CD8-positive, alpha-beta memory T cell (primary cell): ENCODE results near the gene SEMA5B. TPM values are rescaled to one million over a fixed set of nuclear protein-coding genes. Genes with fewer than 3 reads are reported as not detected.

Experiments
- CTCF ChIA-PET: fragments of 350-600 bp; sonication (Branson Sonifier 250); formaldehyde crosslinking; loops from one replicate; lab custom pipeline; 2021; ENCODE audit warnings: antibody characterized with exemption; lab: Charles Lee
- POLR2A ChIA-PET: fragments of 350-600 bp; sonication (Branson Sonifier 250); formaldehyde crosslinking; loops from one replicate; lab custom pipeline; 2021; ENCODE audit warnings: antibody characterized with exemption; lab: Charles Lee
- DNase-seq, 5 donors: peaks; one replicate each; pipeline versions ENCODE4 v3.0.0 to v3.0.0-alpha.2; 2020 to 2022; ENCODE audit warnings: mixed read lengths in 1 of 5
- H3K27ac ChIP-seq: one replicate; pipeline ENCODE4 v1.7.0; 2013; ENCODE audit warnings: low read depth, mild to moderate bottlenecking, low read length, moderate library complexity
- H3K27me3 ChIP-seq: 2 replicates; pipeline ENCODE4 v1.7.0; 2013; ENCODE audit warnings: low read length, mild to moderate bottlenecking; ENCODE audit not compliant: insufficient read depth, poor library complexity, severe bottlenecking
- H3K36me3 ChIP-seq: 2 replicates; pipeline ENCODE4 v1.7.0; 2013; ENCODE audit warnings: mild to moderate bottlenecking, low read length, moderate library complexity; ENCODE audit not compliant: insufficient read depth
- H3K4me1 ChIP-seq: 2 replicates; pipeline ENCODE4 v1.7.0; 2013; ENCODE audit warnings: mild to moderate bottlenecking, low read length, moderate library complexity; ENCODE audit not compliant: insufficient read depth
- H3K4me3 ChIP-seq: 2 replicates; pipeline ENCODE4 v1.7.0; 2013; ENCODE audit warnings: mild to moderate bottlenecking, low read length
- H3K9me3 ChIP-seq: 2 replicates; pipeline ENCODE4 v1.7.0; 2013; ENCODE audit warnings: mild to moderate bottlenecking, low read length
- H3K27ac Mint-ChIP-seq, 8 donors: one replicate each; pipeline ENCODE4 v1.8.0; 2020 to 2021; ENCODE audit warnings: mixed read lengths in 8 of 8, mild to moderate bottlenecking in 6 of 8, inconsistent platforms in 3 of 8, moderate library complexity in 3 of 8
- H3K27me3 Mint-ChIP-seq, 2 donors: one replicate each; pipeline ENCODE4 v1.8.0; 2020 to 2021; ENCODE audit warnings: mixed read lengths in 2 of 2, mild to moderate bottlenecking in 1 of 2, moderate library complexity in 1 of 2
- H3K36me3 Mint-ChIP-seq, 3 donors: one replicate each; pipeline ENCODE4 v1.8.0; 2020 to 2021; ENCODE audit warnings: mixed read lengths in 3 of 3, inconsistent platforms in 1 of 3, mild to moderate bottlenecking in 1 of 3
- H3K4me1 Mint-ChIP-seq, 3 donors: one replicate each; pipeline ENCODE4 v1.8.0; 2020 to 2021; ENCODE audit warnings: mixed read lengths in 3 of 3, inconsistent platforms in 1 of 3, mild to moderate bottlenecking in 1 of 3
- H3K4me3 Mint-ChIP-seq, 7 donors: one replicate each; pipeline ENCODE4 v1.8.0; 2020 to 2021; ENCODE audit warnings: mixed read lengths in 7 of 7, mild to moderate bottlenecking in 6 of 7, moderate library complexity in 4 of 7, inconsistent platforms in 2 of 7
- H3K9me3 Mint-ChIP-seq, 5 donors: one replicate each; pipeline ENCODE4 v1.8.0; 2020 to 2022; ENCODE audit warnings: mixed read lengths in 5 of 5, mild to moderate bottlenecking in 3 of 5, moderate library complexity in 2 of 5, inconsistent platforms in 1 of 5
- polyA plus RNA-seq: library from polyadenylated mRNA; unstranded; fragments of 300-500 nt; fragmentation: Illumina TruSeq; gene quantifications from one replicate; pipeline ENCODE4 v1.2.3, GENCODE V29; 2021
- total RNA-seq, 2 experiments: library from RNA; stranded (reverse); gene quantifications; one replicate each; pipeline ENCODE4 v1.2.3, GENCODE V29; 2021

Gene SEMA5B, protein sequence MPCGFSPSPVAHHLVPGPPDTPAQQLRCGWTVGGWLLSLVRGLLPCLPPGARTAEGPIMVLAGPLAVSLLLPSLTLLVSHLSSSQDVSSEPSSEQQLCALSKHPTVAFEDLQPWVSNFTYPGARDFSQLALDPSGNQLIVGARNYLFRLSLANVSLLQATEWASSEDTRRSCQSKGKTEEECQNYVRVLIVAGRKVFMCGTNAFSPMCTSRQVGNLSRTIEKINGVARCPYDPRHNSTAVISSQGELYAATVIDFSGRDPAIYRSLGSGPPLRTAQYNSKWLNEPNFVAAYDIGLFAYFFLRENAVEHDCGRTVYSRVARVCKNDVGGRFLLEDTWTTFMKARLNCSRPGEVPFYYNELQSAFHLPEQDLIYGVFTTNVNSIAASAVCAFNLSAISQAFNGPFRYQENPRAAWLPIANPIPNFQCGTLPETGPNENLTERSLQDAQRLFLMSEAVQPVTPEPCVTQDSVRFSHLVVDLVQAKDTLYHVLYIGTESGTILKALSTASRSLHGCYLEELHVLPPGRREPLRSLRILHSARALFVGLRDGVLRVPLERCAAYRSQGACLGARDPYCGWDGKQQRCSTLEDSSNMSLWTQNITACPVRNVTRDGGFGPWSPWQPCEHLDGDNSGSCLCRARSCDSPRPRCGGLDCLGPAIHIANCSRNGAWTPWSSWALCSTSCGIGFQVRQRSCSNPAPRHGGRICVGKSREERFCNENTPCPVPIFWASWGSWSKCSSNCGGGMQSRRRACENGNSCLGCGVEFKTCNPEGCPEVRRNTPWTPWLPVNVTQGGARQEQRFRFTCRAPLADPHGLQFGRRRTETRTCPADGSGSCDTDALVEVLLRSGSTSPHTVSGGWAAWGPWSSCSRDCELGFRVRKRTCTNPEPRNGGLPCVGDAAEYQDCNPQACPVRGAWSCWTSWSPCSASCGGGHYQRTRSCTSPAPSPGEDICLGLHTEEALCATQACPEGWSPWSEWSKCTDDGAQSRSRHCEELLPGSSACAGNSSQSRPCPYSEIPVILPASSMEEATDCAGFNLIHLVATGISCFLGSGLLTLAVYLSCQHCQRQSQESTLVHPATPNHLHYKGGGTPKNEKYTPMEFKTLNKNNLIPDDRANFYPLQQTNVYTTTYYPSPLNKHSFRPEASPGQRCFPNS
- not detected for total RNA-seq
- polyA plus RNA-seq: not detected

DNA sequence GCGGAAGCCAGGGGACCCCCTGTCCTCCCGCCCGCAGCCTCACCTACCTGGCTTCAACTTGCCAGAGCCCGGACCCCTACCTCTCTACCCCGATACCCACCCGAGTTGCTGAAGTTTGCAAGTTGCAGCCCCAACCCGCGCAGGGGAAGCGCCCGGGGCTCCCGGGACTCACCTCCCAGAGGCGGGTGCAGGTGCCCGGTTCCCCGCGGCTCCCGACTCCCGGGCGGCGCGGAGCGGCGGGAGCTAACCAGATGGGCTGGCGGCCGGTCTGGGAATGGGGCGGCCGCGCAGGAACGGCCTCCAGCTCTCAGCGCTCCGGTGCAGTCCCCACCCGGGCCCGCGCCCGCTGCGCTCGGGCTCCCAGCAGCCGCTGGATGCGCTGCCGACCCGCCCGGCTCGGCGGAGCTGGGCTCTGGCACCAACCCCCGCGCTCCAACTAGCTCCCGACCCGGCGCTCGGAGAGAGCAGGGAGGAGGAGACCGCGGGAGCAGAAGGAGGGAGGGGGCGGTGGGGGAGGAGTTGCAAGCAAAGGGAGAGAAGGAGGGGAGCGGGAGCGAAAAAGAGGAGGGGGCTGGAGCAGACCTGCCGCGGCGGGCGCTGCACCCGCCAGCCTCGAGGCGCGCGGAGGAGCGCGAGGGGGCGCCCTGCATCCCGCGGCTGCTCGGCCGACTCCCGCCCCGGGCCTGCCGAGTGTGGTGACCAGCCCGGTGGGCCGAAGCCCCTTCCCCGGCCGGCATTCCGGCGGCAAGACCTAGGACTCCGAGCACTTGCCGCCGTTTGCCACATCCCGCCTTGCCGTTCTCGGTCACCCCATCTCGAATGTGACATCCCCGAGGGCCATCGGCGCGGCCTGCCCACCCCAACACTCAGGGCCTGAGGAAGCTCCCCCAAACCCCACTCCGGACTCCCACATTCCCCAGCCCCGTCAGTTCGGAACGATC is at the start of gene SEMA5B:
SEMA5B (minus strand) TSS at position 472 of the 941 bp plus-strand sequence. CDS start 66,500 bp downstream, outside the sequence.
- H3K4me3 ChIP-seq: peak within 1 kb of the TSS; percentile 47
- CTCF ChIA-PET: interaction anchor here (0.6 to 2.5 kb wide), 10 partner anchors 9 to 1481 kb away, joined by 3 to 13 read pairs (median 4); partner anchors contain the start of genes FAM162A and POLQ

DNA sequence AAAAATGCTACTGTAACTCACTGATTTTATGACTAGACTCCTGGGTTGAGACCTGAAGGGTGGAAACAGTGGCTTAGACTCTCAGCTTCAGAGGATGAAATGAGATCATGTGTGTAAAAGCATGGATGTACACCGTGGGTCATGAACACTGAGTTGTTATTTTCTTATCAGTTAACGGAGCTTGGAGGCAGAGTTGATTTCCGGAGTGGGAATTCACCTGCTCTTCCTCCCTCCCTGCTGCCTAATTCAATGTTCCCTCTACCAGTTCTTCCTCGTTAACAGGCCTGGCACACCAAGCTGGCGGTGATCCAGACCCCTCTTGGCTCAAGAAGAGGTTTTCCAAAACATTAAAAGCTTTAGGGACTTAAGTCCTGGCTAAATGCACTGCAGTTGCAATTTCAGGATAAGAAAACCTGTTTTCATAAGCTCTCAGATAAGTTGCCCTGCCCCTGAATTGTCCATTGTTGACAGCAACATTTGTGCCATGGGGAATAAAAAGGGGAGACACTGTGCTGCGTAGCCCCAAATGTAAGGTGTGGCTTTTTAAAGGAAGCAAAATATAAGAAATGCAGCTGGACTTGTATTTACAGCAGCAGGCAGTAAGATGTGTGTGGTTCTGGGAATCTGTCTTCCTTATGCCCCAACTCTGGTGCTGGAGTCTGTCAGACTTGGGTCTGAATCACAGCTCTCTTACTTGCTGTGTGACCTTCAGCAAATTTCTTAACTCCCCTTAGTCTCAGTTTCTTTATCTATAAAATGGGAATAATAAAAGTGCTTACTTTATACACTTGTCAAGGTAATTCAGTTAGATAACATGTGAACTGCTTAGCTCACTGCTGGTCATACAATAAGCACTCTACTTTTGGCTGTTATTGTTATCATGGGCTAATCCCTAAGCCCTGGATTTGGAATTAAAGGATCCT is 49.2 kb upstream of the SEMA5B start:
- ChIA-PET CTCF (no interaction called here), POLR2A (no interaction called here)
- no peaks in the 10 kb centered on the region for H3K27me3 ChIP-seq
- H3K27ac ChIP-seq: no peak overlapping the region
- H3K36me3 ChIP-seq: no peaks in the 10 kb centered on the region
- H3K9me3 ChIP-seq: no peaks in the 10 kb centered on the region
- no peaks in the 10 kb centered on the region for H3K9me3 Mint-ChIP-seq
- no peaks in the 10 kb centered on the region for H3K4me1 ChIP-seq
- H3K27ac Mint-ChIP-seq: no peak overlapping the region
- peaks cover 2 to 10% (median 3%) of the 10 kb centered on the region in 3 donors for H3K4me1 Mint-ChIP-seq
- peaks cover 0 to 3% (median 0%) of the 10 kb centered on the region in 3 donors for H3K36me3 Mint-ChIP-seq
- H3K4me3 ChIP-seq: no peak overlapping the region
- H3K27me3 Mint-ChIP-seq: no peaks in the 10 kb centered on the region
- no peak overlapping the region for H3K4me3 Mint-ChIP-seq
- DNase-seq: no peak

More for the DNA sequence above, at the start of gene SEMA5B:
- H3K4me3 Mint-ChIP-seq: peak within 1 kb of the TSS; percentile 73 to 87 (median 83)
- H3K9me3 Mint-ChIP-seq: no peaks in the 10 kb centered on the region
- peaks cover 46% of the 10 kb centered on the region for H3K27me3 ChIP-seq
- H3K27me3 Mint-ChIP-seq: peaks cover 38 to 54% of the 10 kb centered on the region in 2 donors
- no peaks in the 10 kb centered on the region for H3K36me3 ChIP-seq
- H3K4me1 Mint-ChIP-seq: peaks cover 13 to 24% (median 15%) of the 10 kb centered on the region in 3 donors
- H3K36me3 Mint-ChIP-seq: peaks cover 0 to 3% (median 0%) of the 10 kb centered on the region in 3 donors
- H3K9me3 ChIP-seq: no peaks in the 10 kb centered on the region
- H3K27ac Mint-ChIP-seq: peak within 1 kb of the TSS in 3 of 8 donors; percentile 1 to 24 (median 4)
- POLR2A ChIA-PET: interaction anchor here (0.7 kb wide), 1 partner anchor 1277 kb away, joined by 3 read pairs; no protein-coding TSS in a partner anchor
- peak in 1 of 5 donors; percentile 12 for DNase-seq
- no peak within 1 kb of the TSS for H3K27ac ChIP-seq
- H3K4me1 ChIP-seq: peaks cover 5% of the 10 kb centered on the region

DNA sequence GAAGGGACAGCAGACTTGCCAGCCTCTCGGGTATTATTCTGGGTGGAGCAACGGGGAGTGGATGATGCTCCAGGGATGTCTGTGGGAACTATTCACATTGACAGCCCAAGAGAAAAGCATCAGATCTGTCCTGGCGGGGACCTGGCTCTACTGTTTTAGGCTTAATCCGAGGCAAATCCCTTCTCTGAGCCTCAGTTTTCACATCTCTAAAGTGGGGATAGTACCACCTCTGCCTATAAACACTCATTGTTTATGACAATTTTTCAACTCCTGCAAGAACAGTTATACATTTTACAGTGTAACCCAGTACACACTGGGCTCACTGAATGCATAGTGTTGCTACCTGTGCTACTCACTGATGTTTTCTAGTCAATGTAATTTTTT is 48.5 kb upstream of the SEMA5B start:
- Histone ChIP-seq H3K36me3 (no peaks in the 10 kb centered on the region), H3K9me3 (no peaks in the 10 kb centered on the region), H3K4me3 (no peak overlapping the region), H3K27me3 (no peaks in the 10 kb centered on the region), H3K4me1 (no peaks in the 10 kb centered on the region), H3K27ac (no peak overlapping the region)
- DNase-seq: no peak
- ChIA-PET POLR2A (no interaction called here), CTCF (no interaction called here)
- Mint-ChIP-seq H3K36me3 (peaks cover 0 to 3% (median 0%) of the 10 kb centered on the region in 3 donors), H3K9me3 (no peaks in the 10 kb centered on the region), H3K4me3 (no peak overlapping the region), H3K27ac (peak overlapping the region in 1 of 8 donors; percentile 2), H3K27me3 (no peaks in the 10 kb centered on the region), H3K4me1 (peaks cover 0 to 8% (median 0%) of the 10 kb centered on the region in 3 donors)

DNA sequence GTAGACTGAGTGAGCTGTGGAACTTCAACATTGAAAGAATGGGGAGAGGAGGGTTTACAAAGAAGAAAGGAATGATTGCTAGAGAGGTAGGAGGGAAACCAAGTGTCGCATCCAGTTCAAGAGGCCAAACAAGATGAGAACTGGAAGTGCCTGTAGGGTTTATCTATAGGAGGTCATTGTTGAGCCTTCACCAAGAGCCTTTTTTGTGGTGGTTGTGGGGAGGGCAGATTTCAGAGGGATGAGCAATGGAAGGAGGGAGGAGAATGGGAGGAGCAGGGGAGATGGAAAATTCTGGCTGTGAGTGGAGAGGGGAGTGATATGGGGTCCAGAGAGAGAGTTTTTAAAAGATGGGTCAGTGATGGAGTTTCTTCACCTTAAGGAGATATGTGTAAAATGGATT is 47.8 kb upstream of the SEMA5B start:
- Histone ChIP-seq H3K27ac (no peak overlapping the region), H3K9me3 (no peaks in the 10 kb centered on the region), H3K4me1 (no peaks in the 10 kb centered on the region), H3K27me3 (no peaks in the 10 kb centered on the region), H3K4me3 (no peak overlapping the region), H3K36me3 (no peaks in the 10 kb centered on the region)
- no peak for DNase-seq
- peaks cover 0 to 2% of the 10 kb centered on the region in 2 donors for H3K27me3 Mint-ChIP-seq
- no peak overlapping the region for H3K4me3 Mint-ChIP-seq
- ChIA-PET POLR2A (no interaction called here), CTCF (no interaction called here)
- H3K36me3 Mint-ChIP-seq: peaks cover 0 to 3% (median 0%) of the 10 kb centered on the region in 3 donors
- H3K27ac Mint-ChIP-seq: peak overlapping the region in 2 of 8 donors; percentile 0 to 91
- peaks cover 0 to 8% (median 0%) of the 10 kb centered on the region in 3 donors for H3K4me1 Mint-ChIP-seq
- no peaks in the 10 kb centered on the region for H3K9me3 Mint-ChIP-seq

DNA sequence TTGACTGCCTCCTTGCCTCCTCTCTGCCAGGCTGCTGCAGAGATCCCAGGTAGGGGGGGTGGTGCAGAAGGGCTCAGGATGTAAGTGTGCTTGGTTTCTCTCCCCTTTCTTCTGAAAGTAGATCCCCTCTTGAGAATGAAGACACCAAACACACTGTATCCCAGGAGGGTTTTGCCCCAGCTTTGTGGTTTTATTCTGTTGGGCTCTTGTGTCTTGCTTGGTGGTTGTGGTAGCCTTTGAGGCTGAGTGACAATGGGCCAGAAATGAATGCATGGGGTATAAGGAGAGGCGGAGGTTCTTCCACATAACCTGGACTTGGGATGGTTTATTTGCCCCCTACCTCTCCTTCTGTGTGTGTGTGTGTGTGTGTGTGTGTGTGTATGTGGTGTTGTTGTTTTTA is 45.0 kb upstream of the SEMA5B start:
- CTCF ChIA-PET: no interaction called here
- Mint-ChIP-seq H3K27ac (no peak overlapping the region), H3K4me1 (peaks cover 12 to 16% (median 14%) of the 10 kb centered on the region in 3 donors)

DNA sequence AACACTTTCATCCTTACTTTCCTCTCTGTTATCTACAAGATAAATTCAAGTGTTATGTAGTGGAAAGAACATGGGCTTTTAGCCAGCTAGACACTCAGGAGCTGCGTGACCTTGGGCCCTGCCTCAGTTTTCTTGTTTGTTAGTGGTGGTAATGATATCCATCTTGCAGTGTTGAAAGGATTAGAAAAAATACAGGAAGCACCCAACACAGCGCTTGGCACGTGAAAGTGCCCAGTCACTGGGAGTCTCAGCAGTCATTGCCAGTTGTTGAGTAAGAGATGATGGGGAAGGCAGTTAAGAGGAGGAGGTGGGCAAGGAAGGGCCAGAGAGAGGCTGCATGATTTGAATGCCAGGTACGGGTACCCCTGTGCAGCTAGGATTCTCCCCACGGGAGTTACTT is 44.6 kb upstream of the SEMA5B start:
- ChIA-PET CTCF (no interaction called here), POLR2A (no interaction called here)
- Mint-ChIP-seq H3K27ac (no peak overlapping the region), H3K9me3 (no peaks in the 10 kb centered on the region), H3K36me3 (no peaks in the 10 kb centered on the region), H3K4me3 (peak overlapping the region in 1 of 7 donors; percentile 66), H3K27me3 (peaks cover 7 to 10% of the 10 kb centered on the region in 2 donors), H3K4me1 (peaks cover 12 to 17% (median 14%) of the 10 kb centered on the region in 3 donors)
- H3K4me3 ChIP-seq: no peak overlapping the region
- peaks cover 14% of the 10 kb centered on the region for H3K4me1 ChIP-seq
- H3K36me3 ChIP-seq: no peaks in the 10 kb centered on the region
- no peak overlapping the region for H3K27ac ChIP-seq
- DNase-seq: no peak
- H3K27me3 ChIP-seq: no peaks in the 10 kb centered on the region
- no peaks in the 10 kb centered on the region for H3K9me3 ChIP-seq

More for the DNA sequence above, 45.0 kb upstream of the SEMA5B start:
- peaks cover 7 to 10% of the 10 kb centered on the region in 2 donors for H3K27me3 Mint-ChIP-seq
- H3K4me1 ChIP-seq: peaks cover 13% of the 10 kb centered on the region
- H3K36me3 ChIP-seq: no peaks in the 10 kb centered on the region
- H3K4me3 Mint-ChIP-seq: no peak overlapping the region
- no peaks in the 10 kb centered on the region for H3K27me3 ChIP-seq
- POLR2A ChIA-PET: no interaction called here
- H3K36me3 Mint-ChIP-seq: no peaks in the 10 kb centered on the region
- no peak overlapping the region for H3K27ac ChIP-seq
- DNase-seq: no peak
- no peaks in the 10 kb centered on the region for H3K9me3 ChIP-seq
- no peaks in the 10 kb centered on the region for H3K9me3 Mint-ChIP-seq
- H3K4me3 ChIP-seq: no peak overlapping the region
